GM12878 (cell line): Measurements from ENCODE around the gene TOP1. TPM values are rescaled to one million over a fixed set of nuclear protein-coding genes. Genes with fewer than 3 reads are reported as not detected.
A peak's percentile ranks its signal among the peaks of the same experiment; 100 is the strongest.

ENCODE experiments used
- ATAC-seq: fragments of 200-7000 bp; cut with Tn5 transposase; 3 replicates; pipeline ENCODE4 v1.9.1; 2020; ENCODE audit warnings: mild to moderate bottlenecking, moderate library complexity
- BruUV-seq: library from RNA; stranded (reverse); fragments of 400-500 nt; replicated peaks from 2 replicates; lab custom pipeline; 2021; lab: Mats Ljungman, UMichigan
- CTCF ChIA-PET: fragments of 300-600 bp; sonication (Branson Sonifier 250); formaldehyde crosslinking; extraction: SDS; loops from one replicate; lab custom pipeline; 2021; ENCODE audit warnings: inconsistent platforms; lab: Yijun Ruan, JAX
- POLR2A ChIA-PET: fragments of 350-600 bp; formaldehyde crosslinking; extraction: SDS; loops from one replicate; lab custom pipeline; 2021; ENCODE audit warnings: inconsistent platforms; lab: Charles Lee
- RAD21 ChIA-PET: fragments of 300-600 bp; sonication (Branson Sonifier 250); formaldehyde crosslinking; loops from one replicate; lab custom pipeline; 2023; ENCODE audit warnings: antibody characterized with exemption; ENCODE audit not compliant: unreplicated experiment; lab: Charles Lee
- SMC1A ChIA-PET: fragments of 300-600 bp; sonication (Branson Sonifier 250); formaldehyde crosslinking; loops from one replicate; lab custom pipeline; 2023; ENCODE audit not compliant: unreplicated experiment, uncharacterized antibody; lab: Charles Lee
- DNase-seq: peaks from one replicate; pipeline ENCODE4 v3.0.0-alpha.2; 2011; ENCODE audit warnings: low read depth, low spot score
- FAIRE-seq: peaks from 3 replicates; lab custom pipeline; 2011; peaks lifted over from hg19 to GRCh38; lab: Jason Lieb, UNC
- H2AFZ ChIP-seq: 2 replicates; pipeline ENCODE4 v1.6.0; 2011; ENCODE audit warnings: low read depth, low read length, control low read depth; ENCODE audit not compliant: control insufficient read depth
- H3K27ac ChIP-seq: 2 replicates; pipeline ENCODE4 v1.5.1; 2011; ENCODE audit warnings: control low read depth; ENCODE audit not compliant: control insufficient read depth, insufficient read depth
- H3K27me3 ChIP-seq, 2 experiments: replicated peaks in 1 of 2; 2 replicates each; pipeline versions ENCODE4 v1.6.0 to v1.6.1; 2011; ENCODE audit warnings: low read length in 1 of 2; ENCODE audit not compliant: control insufficient read depth in 2 of 2, insufficient read depth in 2 of 2
- H3K36me3 ChIP-seq, 2 experiments: 2 replicates each; pipeline ENCODE4 v1.5.1; 2011; ENCODE audit warnings: low read length in 1 of 2; ENCODE audit not compliant: control insufficient read depth in 2 of 2, insufficient read depth in 2 of 2
- H3K4me1 ChIP-seq: 2 replicates; pipeline ENCODE4 v1.6.1; 2011; ENCODE audit warnings: mild to moderate bottlenecking, low read length, moderate library complexity, mixed read lengths; ENCODE audit not compliant: control insufficient read depth, insufficient read depth
- H3K4me2 ChIP-seq: 2 replicates; pipeline ENCODE4 v1.6.0; 2011; ENCODE audit warnings: control low read depth; ENCODE audit not compliant: control insufficient read depth, insufficient read depth
- H3K4me3 ChIP-seq: fragments of 200-600 bp; sonication (generic); 2 replicates; pipeline ENCODE4 v1.5.1; 2016
- H3K79me2 ChIP-seq: 2 replicates; pipeline ENCODE4 v1.6.0; 2011; ENCODE audit warnings: low read length; ENCODE audit not compliant: control insufficient read depth, insufficient read depth
- H3K9ac ChIP-seq: 2 replicates; pipeline ENCODE4 v1.8.0; 2011; ENCODE audit warnings: low read length, control low read depth, mixed read lengths; ENCODE audit not compliant: control insufficient read depth, insufficient read depth
- H3K9me3 ChIP-seq: replicated peaks from 3 replicates; pipeline ENCODE4 v1.5.1; 2011; ENCODE audit warnings: mild to moderate bottlenecking, low read length; ENCODE audit not compliant: control insufficient read depth, insufficient read depth
- H4K20me1 ChIP-seq: 2 replicates; pipeline ENCODE4 v1.6.0; 2011; ENCODE audit not compliant: control insufficient read depth, insufficient read depth
- BHLHE40 ChIP-seq, 2 experiments: fragments of 450-650 bp in 1 of 2; IDR thresholded peaks; 2 replicates each; pipeline ENCODE4 v1.6.1; 2011 to 2017; ENCODE audit warnings: low read depth in 2 of 2, borderline replicate concordance in 1 of 2, improper control_type of control experiment in 1 of 2, low read length in 1 of 2, mild to moderate bottlenecking in 1 of 2
- IKZF1 ChIP-seq: fragments of 450-650 bp; conservative IDR thresholded peaks from 2 replicates; pipeline ENCODE4 v1.6.1; 2017; ENCODE audit warnings: antibody characterized with exemption, mild to moderate bottlenecking
- NFYB ChIP-seq: IDR thresholded peaks from 2 replicates; pipeline ENCODE4 v1.6.1; 2011; ENCODE audit warnings: low read depth, mild to moderate bottlenecking, low read length, improper control_type of control experiment, moderate library complexity; ENCODE audit not compliant: insufficient read depth
- NR2F1 ChIP-seq: fragments of 450-650 bp; conservative IDR thresholded peaks from 2 replicates; pipeline ENCODE4 v1.6.1; 2017; ENCODE audit warnings: mild to moderate bottlenecking
- SMAD1 ChIP-seq: fragments of 450-650 bp; IDR thresholded peaks from 2 replicates; pipeline ENCODE4 v1.6.1; 2018; ENCODE audit warnings: mild to moderate bottlenecking, low read depth; ENCODE audit not compliant: partially characterized antibody
- SMC3 ChIP-seq: IDR thresholded peaks from 2 replicates; pipeline ENCODE4 v1.6.1; 2011; ENCODE audit warnings: low read length, improper control_type of control experiment, borderline replicate concordance
- YY1 ChIP-seq: IDR thresholded peaks from 2 replicates; pipeline ENCODE4 v1.6.1; 2011; ENCODE audit warnings: low read depth, mild to moderate bottlenecking, low read length
- ZZZ3 ChIP-seq: IDR thresholded peaks from 2 replicates; pipeline ENCODE4 v1.6.1; 2011; ENCODE audit warnings: low read depth; ENCODE audit not compliant: control insufficient read depth, insufficient read length
- WGBS: methylation state at CpG from one replicate; pipeline ENCODE4 v1.1.6; 2016; ENCODE audit warnings: low lambda C conversion rate; ENCODE audit not compliant: insufficient replicate concordance, insufficient coverage; ENCODE audit errors: missing lambda C conversion rate; 5-methylcytosine and 5-hydroxymethylcytosine counted together
- in situ Hi-C: fragments of 300-500 bp; cut with MboI; formaldehyde crosslinking; loops from 9 replicates; pipeline ENCODE4 v1.14.3; 2018; ENCODE audit warnings: mixed read lengths
- intact Hi-C: fragments of 100-400 bp; cut with micrococcal nuclease; formaldehyde crosslinking; loops from one replicate; pipeline ENCODE4 v1.14.2; 2022; ENCODE audit not compliant: unreplicated experiment
- polyA plus RNA-seq, 11 experiments: library from polyadenylated mRNA; depleted of rRNA in 4 of 11; unstranded in 6 of 11; stranded (reverse) in 5 of 11; fragments of >200 nt; fragmentation: Nextera tagmentation in 4 of 11; fragmentation: Illumina TruSeq in 1 of 11; extraction: Ambion mirVana in 4 of 11; extraction: Trizol in 1 of 11; gene quantifications; 1 replicate in 1 of 11; 2 replicates in 10 of 11; pipeline versions ENCODE4 v1.2.1 to v1.2.3, GENCODE V29; 2011 to 2016; ENCODE audit warnings: inconsistent platforms in 2 of 11, missing spikeins in 2 of 11, low read depth in 1 of 11
- total RNA-seq, 4 experiments: library from RNA; depleted of rRNA in 3 of 4; stranded (reverse); fragments of >200 nt in 3 of 4; fragmentation: Illumina TruSeq in 1 of 4; extraction: Trizol in 1 of 4; gene quantifications; 2 replicates each; pipeline versions ENCODE4 v1.2.1 to v1.2.3, GENCODE V29; 2013 to 2021
- TF ChIP-seq, protein P1 (sequence below): fragments of 450-650 bp; conservative IDR thresholded peaks from 2 replicates; pipeline ENCODE4 v1.6.1; 2017; ENCODE audit warnings: mild to moderate bottlenecking, moderate library complexity
- TF ChIP-seq, protein P2 (sequence below): IDR thresholded peaks from 2 replicates; pipeline ENCODE4 v1.6.1; 2012; ENCODE audit warnings: low read depth, low read length, improper control_type of control experiment
- TF ChIP-seq, protein P3 (sequence below): fragments of 450-650 bp; IDR thresholded peaks from 2 replicates; pipeline ENCODE4 v1.6.1; 2016; ENCODE audit warnings: mild to moderate bottlenecking
- TF ChIP-seq, protein P4 (sequence below): fragments of 450-650 bp; IDR thresholded peaks from 2 replicates; pipeline ENCODE4 v1.6.1; 2017; ENCODE audit warnings: mild to moderate bottlenecking, moderate library complexity

The TOP1 gene
- total and polyA plus RNA-seq, 10 of the 15 experiments (the other 5 are each of a cell fraction or from before 2014, with no cell fraction given): 21.5 to 128 (median 47.3) TPM

DNA sequence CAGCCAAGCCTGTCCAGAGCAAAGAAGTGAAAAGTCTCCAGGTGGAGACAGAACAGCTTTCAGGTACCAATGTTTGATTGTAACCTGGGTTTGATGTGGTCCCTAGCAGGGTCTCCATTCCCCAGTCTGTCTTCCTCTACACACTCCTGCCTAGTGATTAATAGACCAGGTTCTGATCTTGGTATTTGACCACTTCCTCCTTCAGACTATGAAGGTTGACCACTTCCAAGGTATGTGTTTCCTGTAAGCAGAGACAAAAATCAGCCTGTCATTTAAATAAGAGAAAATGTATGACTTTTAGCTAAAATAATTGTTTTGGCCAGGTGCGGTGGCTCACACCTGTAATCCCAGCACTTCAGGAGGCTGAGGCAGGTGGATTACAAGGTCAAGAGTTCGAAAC is 41.8 kb upstream of the TOP1 start (continued):
- TF ChIP-seq, protein P1, sequence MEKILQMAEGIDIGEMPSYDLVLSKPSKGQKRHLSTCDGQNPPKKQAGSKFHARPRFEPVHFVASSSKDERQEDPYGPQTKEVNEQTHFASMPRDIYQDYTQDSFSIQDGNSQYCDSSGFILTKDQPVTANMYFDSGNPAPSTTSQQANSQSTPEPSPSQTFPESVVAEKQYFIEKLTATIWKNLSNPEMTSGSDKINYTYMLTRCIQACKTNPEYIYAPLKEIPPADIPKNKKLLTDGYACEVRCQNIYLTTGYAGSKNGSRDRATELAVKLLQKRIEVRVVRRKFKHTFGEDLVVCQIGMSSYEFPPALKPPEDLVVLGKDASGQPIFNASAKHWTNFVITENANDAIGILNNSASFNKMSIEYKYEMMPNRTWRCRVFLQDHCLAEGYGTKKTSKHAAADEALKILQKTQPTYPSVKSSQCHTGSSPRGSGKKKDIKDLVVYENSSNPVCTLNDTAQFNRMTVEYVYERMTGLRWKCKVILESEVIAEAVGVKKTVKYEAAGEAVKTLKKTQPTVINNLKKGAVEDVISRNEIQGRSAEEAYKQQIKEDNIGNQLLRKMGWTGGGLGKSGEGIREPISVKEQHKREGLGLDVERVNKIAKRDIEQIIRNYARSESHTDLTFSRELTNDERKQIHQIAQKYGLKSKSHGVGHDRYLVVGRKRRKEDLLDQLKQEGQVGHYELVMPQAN: no peak

DNA sequence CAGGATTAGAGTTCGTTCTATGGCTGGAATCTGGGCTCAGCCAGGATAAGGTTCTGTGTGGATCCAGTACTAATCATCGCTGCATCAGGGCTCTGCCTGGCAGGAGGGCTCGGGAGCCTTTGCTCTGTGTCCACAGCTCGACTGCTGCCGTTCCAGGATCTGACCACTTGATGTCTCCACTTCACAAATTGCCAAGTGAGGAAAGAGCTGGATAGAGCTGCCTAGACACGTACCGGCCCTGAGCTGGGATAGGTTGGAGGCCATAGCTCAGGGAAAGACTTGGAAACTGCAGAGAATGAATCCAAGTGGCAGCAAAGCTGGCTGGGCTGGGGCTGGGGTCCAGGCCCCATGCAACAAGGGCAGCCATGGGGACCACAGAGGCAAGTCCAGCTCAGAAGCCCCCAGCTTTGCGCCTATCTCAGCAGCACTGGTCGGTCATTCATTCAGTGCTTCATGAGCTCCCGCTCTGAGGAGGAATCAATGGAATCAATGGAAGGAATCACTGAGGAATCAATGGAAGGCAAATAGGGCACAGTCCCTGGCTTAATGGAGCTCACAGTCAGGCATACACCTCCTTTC is 38.0 kb upstream of the TOP1 start:
- Histone ChIP-seq H3K79me2 (no peaks in the 10 kb centered on the region; the same call in 1 of the 2 replicates), H3K27ac (peak overlapping the region; percentile 98), H3K4me1 (peaks cover 39% of the 10 kb centered on the region), H4K20me1 (no peaks in the 10 kb centered on the region), H3K4me3 (peak overlapping the region; percentile 33; the same call in 1 of the 2 replicates), H3K4me2 (peak overlapping the region; percentile 77), H3K9me3 (no peaks in the 10 kb centered on the region; the same call in 2 of the 3 replicates), H3K27me3 (no peaks in the 10 kb centered on the region), H3K36me3 (no peaks in the 10 kb centered on the region), H2AFZ (peak overlapping the region; percentile 22; the same call in 1 of the 2 replicates), H3K9ac (peak overlapping the region; percentile 50)
- intact Hi-C loops: loop anchor here (1.0 to 5.0 kb wide), 8 partner anchors 21 to 105 kb away; partner anchors contain the start of gene TOP1
- ChIA-PET SMC1A (interaction anchor here (0.5 to 18.6 kb wide), 34 partner anchors 10 to 349 kb away, joined by 3 to 456 read pairs (median 12); partner anchors contain the start of gene TOP1), POLR2A (interaction anchor here (0.5 to 8.6 kb wide), 24 partner anchors 9 to 166 kb away, joined by 3 to 106 read pairs (median 10); partner anchors contain the start of gene TOP1), CTCF (interaction anchor here (0.8 to 19.2 kb wide), 36 partner anchors 10 to 568 kb away, joined by 3 to 510 read pairs (median 8); partner anchors contain the start of genes LPIN3 and TOP1), RAD21 (interaction anchor here (0.7 to 19.1 kb wide), 40 partner anchors 9 to 628 kb away, joined by 3 to 696 read pairs (median 8); partner anchors contain the start of genes CHD6 and TOP1)
- peak; percentile 70 for DNase-seq
- WGBS: 19% methylated on average over 10 of the region's 10 CpGs
- peak; percentile 87 for ATAC-seq
- in situ Hi-C loops: no loop called here
- FAIRE-seq: peak; percentile 7
- BruUV-seq: no TSS peak
- TF ChIP-seq, protein P2, sequence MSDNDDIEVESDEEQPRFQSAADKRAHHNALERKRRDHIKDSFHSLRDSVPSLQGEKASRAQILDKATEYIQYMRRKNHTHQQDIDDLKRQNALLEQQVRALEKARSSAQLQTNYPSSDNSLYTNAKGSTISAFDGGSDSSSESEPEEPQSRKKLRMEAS: no peak
- TF ChIP-seq ZZZ3 (no peak), SMC3 (peak; percentile 84), YY1 (peak; percentile 48; the same call in 1 of the 2 replicates), BHLHE40 (IDR thresholded peaks at IDR 0.05; ENCODE audit: borderline replicate concordance in 1 of 2, low read depth in 2 of 2, low read length in 1 of 2) (peak in 1 of 2 experiments; percentile 6; a peak in 1 of 4 replicates), IKZF1 (peak; percentile 44), SMAD1 (no peak), NR2F1 (peak; percentile 15; the same call in 1 of the 2 replicates), NFYB (peak; percentile 64)
- TF ChIP-seq, protein P3, sequence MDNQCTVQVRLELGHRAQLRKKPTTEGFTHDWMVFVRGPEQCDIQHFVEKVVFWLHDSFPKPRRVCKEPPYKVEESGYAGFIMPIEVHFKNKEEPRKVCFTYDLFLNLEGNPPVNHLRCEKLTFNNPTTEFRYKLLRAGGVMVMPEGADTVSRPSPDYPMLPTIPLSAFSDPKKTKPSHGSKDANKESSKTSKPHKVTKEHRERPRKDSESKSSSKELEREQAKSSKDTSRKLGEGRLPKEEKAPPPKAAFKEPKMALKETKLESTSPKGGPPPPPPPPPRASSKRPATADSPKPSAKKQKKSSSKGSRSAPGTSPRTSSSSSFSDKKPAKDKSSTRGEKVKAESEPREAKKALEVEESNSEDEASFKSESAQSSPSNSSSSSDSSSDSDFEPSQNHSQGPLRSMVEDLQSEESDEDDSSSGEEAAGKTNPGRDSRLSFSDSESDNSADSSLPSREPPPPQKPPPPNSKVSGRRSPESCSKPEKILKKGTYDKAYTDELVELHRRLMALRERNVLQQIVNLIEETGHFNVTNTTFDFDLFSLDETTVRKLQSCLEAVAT: peak; percentile 42; the same call in 1 of the 2 replicates
- TF ChIP-seq, protein P4, sequence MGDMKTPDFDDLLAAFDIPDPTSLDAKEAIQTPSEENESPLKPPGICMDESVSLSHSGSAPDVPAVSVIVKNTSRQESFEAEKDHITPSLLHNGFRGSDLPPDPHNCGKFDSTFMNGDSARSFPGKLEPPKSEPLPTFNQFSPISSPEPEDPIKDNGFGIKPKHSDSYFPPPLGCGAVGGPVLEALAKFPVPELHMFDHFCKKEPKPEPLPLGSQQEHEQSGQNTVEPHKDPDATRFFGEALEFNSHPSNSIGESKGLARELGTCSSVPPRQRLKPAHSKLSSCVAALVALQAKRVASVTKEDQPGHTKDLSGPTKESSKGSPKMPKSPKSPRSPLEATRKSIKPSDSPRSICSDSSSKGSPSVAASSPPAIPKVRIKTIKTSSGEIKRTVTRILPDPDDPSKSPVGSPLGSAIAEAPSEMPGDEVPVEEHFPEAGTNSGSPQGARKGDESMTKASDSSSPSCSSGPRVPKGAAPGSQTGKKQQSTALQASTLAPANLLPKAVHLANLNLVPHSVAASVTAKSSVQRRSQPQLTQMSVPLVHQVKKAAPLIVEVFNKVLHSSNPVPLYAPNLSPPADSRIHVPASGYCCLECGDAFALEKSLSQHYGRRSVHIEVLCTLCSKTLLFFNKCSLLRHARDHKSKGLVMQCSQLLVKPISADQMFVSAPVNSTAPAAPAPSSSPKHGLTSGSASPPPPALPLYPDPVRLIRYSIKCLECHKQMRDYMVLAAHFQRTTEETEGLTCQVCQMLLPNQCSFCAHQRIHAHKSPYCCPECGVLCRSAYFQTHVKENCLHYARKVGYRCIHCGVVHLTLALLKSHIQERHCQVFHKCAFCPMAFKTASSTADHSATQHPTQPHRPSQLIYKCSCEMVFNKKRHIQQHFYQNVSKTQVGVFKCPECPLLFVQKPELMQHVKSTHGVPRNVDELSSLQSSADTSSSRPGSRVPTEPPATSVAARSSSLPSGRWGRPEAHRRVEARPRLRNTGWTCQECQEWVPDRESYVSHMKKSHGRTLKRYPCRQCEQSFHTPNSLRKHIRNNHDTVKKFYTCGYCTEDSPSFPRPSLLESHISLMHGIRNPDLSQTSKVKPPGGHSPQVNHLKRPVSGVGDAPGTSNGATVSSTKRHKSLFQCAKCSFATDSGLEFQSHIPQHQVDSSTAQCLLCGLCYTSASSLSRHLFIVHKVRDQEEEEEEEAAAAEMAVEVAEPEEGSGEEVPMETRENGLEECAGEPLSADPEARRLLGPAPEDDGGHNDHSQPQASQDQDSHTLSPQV: 0 out of 2 replicates have a peak, but pooled peaks have one; percentile 36
